Measurements from ENCODE around the gene DDX31.

DDX31 gene

GRCh38 chr9:132710333-132710732, 40.5 kb upstream of the DDX31 start:
- no peak for DNase-seq (ENCODE audit: extremely low spot score)
- ChIA-PET CTCF (no interaction called here), POLR2A (no interaction called here)
- TF ChIP-seq CTCF (IDR thresholded peaks at IDR 0.05; ENCODE audit: control extremely low read depth, extremely low read depth, low read depth, missing control alignments) = no peak

- no peak for DNase-seq (ENCODE audit: extremely low spot score)
- ChIA-PET POLR2A (no interaction called here), CTCF (interaction anchor here (0.7 kb wide), 1 partner anchor 20 kb away, joined by 3 read pairs; no protein-coding TSS in a partner anchor)
- TF ChIP-seq CTCF (IDR thresholded peaks at IDR 0.05; ENCODE audit: control extremely low read depth, extremely low read depth, low read depth, missing control alignments) = no peak
Measured at GRCh38 chr9:132708769-132709430, 39.1 kb upstream of the DDX31 start.

GRCh38 chr9:132708239-132708638, 38.5 kb upstream of the DDX31 start:
- TF ChIP-seq CTCF (IDR thresholded peaks at IDR 0.05; ENCODE audit: control extremely low read depth, extremely low read depth, low read depth, missing control alignments) = no peak
- CTCF ChIA-PET = no interaction called here
- POLR2A ChIA-PET = no interaction called here
- DNase-seq (ENCODE audit: extremely low spot score) = no peak

GRCh38 chr9:132703336-132703735, 33.6 kb upstream of the DDX31 start:
- DNase-seq (ENCODE audit: extremely low spot score) = no peak
- ChIA-PET CTCF (no interaction called here), POLR2A (no interaction called here)
- no peak for TF ChIP-seq CTCF (IDR thresholded peaks at IDR 0.05; ENCODE audit: control extremely low read depth, extremely low read depth, low read depth, missing control alignments)

- no peak for DNase-seq (ENCODE audit: extremely low spot score)
- ChIA-PET CTCF (no interaction called here), POLR2A (no interaction called here)
- TF ChIP-seq CTCF (IDR thresholded peaks at IDR 0.05; ENCODE audit: control extremely low read depth, extremely low read depth, low read depth, missing control alignments) = no peak
Measured at GRCh38 chr9:132702254-132702653, 32.5 kb upstream of the DDX31 start.

GRCh38 chr9:132699956-132700355, 30.2 kb upstream of the DDX31 start:
- CTCF ChIA-PET = interaction anchor here (1.6 kb wide), 1 partner anchor 69 kb away, joined by 4 read pairs; no protein-coding TSS in a partner anchor
- DNase-seq (ENCODE audit: extremely low spot score) = no peak
- TF ChIP-seq CTCF (IDR thresholded peaks at IDR 0.05; ENCODE audit: control extremely low read depth, extremely low read depth, low read depth, missing control alignments) = no peak
- POLR2A ChIA-PET = no interaction called here

Measured in GM10248 (cell line).